GM19452 (cell line): ENCODE measurements around the gene DGKA.
"Not testable (repeated sequence)": the region's sequence is repeated elsewhere in the genome, so short reads cannot be mapped to it uniquely, and the experiment has no call there.

Experiments
- ATAC-seq: cut with Tn5 transposase; IDR thresholded peaks from one replicate; pipeline ENCODE4 v1.9.1; 2021; ENCODE audit not compliant: unreplicated experiment

Gene DGKA

DNA sequence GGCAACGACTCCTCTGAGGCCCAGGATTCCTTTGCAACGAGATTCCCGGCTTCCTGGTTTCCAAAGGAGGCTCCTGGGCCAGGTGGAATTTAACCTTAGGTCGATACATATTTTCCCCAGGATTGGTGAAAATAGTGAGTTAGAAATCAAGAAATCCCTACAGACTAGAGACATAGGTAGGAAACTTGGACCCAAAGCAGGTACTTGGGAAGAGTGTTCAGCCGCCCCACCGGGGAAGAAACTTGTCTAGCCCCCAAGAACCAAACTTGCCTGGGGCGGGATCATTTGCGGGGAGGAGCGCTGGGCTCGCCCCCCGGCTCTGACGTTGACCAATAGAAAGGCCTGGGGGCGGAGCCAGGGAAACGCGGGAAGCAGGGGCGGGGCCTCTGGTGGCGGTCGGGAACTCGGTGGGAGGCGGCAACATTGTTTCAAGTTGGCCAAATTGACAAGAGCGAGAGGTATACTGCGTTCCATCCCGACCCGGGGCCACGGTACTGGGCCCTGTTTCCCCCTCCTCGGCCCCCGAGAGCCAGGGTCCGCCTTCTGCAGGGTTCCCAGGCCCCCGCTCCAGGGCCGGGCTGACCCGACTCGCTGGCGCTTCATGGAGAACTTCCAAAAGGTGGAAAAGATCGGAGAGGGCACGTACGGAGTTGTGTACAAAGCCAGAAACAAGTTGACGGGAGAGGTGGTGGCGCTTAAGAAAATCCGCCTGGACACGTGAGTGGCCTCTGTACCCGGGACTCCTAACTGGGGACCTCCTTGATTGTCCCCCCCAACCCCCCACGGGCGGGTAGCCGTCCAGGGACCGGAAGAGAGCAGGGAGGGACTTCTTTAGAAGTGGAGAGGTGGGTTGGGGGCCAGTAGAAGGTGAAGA, 35.7 kb downstream of the DGKA start, which contains the start of gene CDK2:
Gene CDK2, plus strand, starts transcription at position 423 of the 874 bp plus-strand sequence. Its CDS starts 179 bp downstream, at position 602.
- ATAC-seq, result peak; percentile 91

DNA sequence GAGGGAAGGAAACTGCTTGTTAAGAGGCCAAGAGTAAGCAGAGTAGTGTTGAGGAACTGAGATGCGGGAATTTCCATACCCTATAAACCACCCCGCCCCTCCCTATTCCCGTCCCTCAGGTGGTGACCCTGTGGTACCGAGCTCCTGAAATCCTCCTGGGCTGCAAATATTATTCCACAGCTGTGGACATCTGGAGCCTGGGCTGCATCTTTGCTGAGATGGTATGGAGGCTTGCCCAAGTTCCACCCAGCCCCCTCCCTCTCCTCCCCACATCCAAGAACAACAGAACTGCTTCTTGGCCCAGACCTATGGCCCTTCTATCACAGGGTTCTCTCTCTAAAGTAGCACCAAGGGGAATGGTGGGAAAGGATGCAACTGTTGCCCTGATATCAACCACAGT, 38.4 kb downstream of the DGKA start:
- ATAC-seq, result no peak

DNA sequence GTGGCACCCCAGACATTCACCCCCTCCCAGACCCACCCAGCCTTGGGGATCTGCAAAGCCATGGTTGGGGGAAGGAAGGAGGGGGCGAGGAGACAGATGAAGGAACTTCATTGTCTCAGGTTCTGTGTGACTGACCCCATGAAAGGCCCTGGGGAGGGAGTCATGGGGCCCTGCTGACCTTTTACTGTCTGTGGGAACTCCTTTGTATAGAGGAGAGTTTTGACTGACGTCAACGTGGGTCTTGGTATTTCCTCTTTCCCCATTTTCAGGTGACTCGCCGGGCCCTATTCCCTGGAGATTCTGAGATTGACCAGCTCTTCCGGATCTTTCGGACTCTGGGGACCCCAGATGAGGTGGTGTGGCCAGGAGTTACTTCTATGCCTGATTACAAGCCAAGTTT, 39.8 kb downstream of the DGKA start:
- no peak for ATAC-seq

DNA sequence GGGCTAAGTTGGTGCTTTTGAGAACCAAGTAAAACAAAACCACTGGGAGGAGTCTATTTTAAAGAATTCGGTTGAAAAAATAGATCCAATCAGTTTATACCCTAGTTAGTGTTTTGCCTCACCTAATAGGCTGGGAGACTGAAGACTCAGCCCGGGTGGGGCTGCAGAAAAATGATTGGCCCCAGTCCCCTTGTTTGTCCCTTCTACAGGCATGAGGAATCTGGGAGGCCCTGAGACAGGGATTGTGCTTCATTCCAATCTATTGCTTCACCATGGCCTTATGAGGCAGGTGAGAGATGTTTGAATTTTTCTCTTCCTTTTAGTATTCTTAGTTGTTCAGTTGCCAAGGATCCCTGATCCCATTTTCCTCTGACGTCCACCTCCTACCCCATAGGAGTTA, 41.1 kb downstream of the DGKA start:
- ATAC-seq, result no peak

GRCh38 chr12:55972456-55972855, 41.5 kb downstream of the DGKA start:
- ATAC-seq, result no peak

DNA sequence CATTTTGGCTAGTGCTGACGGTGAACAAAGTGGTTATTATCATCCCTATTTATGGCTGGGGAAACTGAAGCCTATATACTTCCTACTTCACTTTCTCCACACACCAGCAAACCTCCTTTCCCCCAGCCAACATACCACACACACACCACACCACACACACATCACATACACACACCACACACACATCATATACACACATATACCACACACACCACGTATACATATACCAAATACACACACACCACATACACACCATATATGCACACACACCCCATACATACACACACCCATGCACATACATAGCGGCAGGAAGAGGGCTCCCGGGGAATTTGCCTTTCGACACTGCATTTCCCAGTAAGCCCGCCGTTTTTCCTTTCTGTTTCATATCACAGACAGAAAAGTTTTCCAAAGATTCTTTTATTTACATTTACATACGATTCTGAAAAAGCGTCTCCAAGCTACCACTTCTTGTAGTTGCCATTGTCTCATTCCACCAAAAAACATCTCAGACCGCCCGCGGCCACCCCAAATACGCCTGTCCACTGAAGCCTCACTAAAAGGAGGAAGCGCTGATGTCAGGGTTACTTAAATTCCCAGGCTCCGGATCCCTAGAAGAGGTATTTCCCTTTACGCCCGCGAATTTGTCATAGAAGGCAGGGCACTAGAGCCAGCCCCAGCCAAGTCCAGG, 42.1 kb downstream of the DGKA start:
- no peak for ATAC-seq

- ATAC-seq, result peak; percentile 89
Observed at GRCh38 chr12:55973599-55974307, 42.8 kb downstream of the DGKA start, which contains the start of gene RAB5B. Gene RAB5B (plus strand): TSS chr12:55974078. CDS start chr12:55986961, 12,883 bp downstream.

- ATAC-seq, result peak; percentile 16
Observed at GRCh38 chr12:55974308-55974730, 43.4 kb downstream of the DGKA start.

GRCh38 chr12:55978393-55978792, 47.4 kb downstream of the DGKA start:
- no peak for ATAC-seq

GRCh38 chr12:55979069-55979468, 48.1 kb downstream of the DGKA start:
- ATAC-seq, result no peak

- ATAC-seq, result not testable (repeated sequence)
Observed at GRCh38 chr12:55981882-55982281, 50.9 kb downstream of the DGKA start.

GRCh38 chr12:55982319-55982936, 51.5 kb downstream of the DGKA start:
- peak; percentile 71 for ATAC-seq

DNA sequence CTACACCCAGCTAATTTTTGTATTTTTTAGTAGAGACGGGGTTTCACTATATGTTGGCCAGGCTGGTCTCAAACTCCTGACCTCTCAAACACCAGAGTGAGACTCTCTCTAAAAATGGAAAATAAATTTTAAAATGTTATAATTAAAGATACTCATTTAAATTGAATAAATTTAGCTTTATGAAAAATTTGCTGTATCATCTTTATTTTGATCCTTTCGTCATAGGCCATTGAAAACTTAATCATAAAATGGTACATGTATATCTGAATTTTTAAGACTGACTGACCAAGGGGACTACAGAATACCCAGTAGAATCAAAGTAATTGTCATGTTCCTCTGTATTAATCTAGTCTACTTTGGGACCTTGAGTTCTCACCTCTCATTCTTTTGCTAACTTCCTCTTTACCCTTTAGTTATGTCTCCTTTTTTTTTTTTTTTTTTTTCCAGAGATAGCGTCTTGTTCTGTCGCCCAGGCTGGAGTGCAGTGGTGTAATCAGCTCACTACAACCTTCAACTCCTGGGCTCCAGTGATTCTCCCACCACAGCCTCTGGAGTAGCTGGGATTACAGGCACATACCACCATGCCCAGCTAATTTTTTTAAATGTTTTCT, 52.4 kb downstream of the DGKA start:
- ATAC-seq, result no peak

- no peak for ATAC-seq
Observed at GRCh38 chr12:55984861-55985260, 53.9 kb downstream of the DGKA start.

DNA sequence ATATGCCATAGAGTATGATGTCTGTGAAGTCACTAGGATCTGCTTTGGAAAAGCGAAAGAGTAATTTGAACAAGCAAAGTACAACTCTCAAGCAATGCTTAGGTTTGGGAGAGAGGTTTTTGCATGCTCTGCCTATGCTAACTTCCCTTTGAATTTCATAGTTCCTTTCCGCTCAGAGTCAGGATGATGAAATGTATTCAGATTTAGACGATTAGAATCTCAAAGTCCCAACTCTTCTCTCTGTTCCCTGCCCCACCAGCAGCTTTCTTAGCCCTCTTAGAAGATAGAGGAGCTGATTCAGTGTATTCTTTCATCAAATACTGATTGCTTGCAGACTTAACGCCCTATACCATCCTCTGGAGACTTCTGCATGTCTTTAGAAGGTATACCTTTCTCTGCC, 54.4 kb downstream of the DGKA start:
- no peak for ATAC-seq

- ATAC-seq, result not testable (repeated sequence)
Observed at GRCh38 chr12:55985976-55986375, 55.0 kb downstream of the DGKA start.

GRCh38 chr12:55991110-55991509, 60.1 kb downstream of the DGKA start:
- ATAC-seq, result no peak

DNA sequence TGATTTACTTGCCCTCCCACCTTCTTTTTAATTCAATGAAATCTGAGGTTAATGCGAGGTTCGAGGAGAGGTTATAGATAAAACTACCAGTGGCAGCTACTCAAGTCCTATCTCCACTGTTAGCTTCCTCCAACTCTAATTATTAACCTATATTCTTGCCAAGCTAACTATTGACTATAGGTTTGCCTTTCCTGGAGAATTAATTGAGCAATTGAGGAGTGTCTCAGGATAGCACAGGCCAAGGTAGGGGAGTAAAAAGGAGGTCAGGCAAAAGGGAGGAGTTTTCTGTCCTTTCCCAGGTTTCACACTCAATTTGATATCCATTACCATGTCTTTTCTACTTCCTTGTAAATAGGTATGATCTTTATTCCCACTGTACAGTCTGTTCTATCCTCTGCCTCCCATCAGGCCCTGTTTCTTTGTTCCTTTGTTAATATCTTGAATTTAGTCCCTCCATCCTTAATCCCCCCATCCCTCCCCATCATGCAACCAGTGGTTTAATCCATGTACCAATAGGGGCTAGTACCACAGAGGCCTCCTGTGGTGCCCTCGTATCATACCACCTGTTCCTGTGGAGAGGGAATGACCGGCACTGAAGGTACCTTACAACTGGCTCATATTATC, 62.4 kb downstream of the DGKA start:
- no peak for ATAC-seq

DNA sequence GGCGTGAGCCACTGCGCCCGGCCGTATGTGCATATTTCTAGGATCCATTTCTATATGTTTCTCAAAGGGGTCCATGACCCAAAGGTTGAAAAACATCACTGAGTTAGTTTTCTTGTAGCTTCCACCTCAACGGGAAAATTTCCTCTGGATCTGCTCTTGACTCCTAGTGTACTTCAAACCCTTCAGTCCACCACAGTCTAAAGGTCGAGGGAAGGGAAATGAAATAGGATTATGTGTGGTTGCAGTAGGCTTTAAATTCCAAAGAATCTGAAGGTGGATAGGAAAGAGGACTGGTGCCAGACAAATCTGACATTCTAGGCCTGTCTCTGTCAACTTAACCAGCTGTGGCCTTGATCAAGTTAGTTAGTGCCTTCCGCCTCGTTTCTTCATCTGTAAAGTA, 64.4 kb downstream of the DGKA start:
- ATAC-seq, result no peak

- ATAC-seq, result no peak
Observed at GRCh38 chr12:55996201-55996714, 65.3 kb downstream of the DGKA start.
